22Rv1 (cell line): ENCODE data around the gene RFT1.

Experiments used
- ZFX ChIP-seq: fragments of 450-650 bp; IDR thresholded peaks from 2 replicates; pipeline ENCODE4 v1.6.1; 2017; ENCODE audit warnings: antibody characterized with exemption, borderline replicate concordance
- TF ChIP-seq, protein P1 (sequence below): fragments of 450-650 bp; IDR thresholded peaks from 2 replicates; pipeline ENCODE4 v1.5.1; 2017; ENCODE audit warnings: mild to moderate bottlenecking

DNA sequence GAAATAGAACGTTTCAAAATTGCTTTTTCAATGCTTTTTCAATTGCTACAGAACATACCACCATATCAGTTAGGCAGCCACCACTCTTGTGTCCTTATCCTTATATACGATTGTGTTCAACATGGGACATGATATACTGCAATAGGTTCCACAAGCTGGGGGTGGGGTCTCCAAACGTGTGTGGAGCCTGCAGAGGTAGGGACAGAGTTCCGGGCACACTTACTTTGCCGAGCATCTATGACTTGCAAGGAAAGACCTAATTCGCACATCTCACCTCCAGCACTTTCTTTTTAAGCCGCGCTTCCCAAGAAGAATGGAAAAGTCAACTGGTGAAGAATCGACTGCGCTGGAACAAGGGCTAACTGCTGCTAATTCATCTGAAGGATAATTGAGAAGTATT lies 44.8 kb downstream of the RFT1 start:
- TF ChIP-seq, protein P1, sequence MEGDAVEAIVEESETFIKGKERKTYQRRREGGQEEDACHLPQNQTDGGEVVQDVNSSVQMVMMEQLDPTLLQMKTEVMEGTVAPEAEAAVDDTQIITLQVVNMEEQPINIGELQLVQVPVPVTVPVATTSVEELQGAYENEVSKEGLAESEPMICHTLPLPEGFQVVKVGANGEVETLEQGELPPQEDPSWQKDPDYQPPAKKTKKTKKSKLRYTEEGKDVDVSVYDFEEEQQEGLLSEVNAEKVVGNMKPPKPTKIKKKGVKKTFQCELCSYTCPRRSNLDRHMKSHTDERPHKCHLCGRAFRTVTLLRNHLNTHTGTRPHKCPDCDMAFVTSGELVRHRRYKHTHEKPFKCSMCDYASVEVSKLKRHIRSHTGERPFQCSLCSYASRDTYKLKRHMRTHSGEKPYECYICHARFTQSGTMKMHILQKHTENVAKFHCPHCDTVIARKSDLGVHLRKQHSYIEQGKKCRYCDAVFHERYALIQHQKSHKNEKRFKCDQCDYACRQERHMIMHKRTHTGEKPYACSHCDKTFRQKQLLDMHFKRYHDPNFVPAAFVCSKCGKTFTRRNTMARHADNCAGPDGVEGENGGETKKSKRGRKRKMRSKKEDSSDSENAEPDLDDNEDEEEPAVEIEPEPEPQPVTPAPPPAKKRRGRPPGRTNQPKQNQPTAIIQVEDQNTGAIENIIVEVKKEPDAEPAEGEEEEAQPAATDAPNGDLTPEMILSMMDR, result no peak
- TF ChIP-seq ZFX, result no peak
